Panc1 (cell line): ENCODE results near the gene CNTN4. TPM values are rescaled to one million over a fixed set of nuclear protein-coding genes. Genes with fewer than 3 reads are reported as not detected.

Source experiments
- ATAC-seq: fragments of 200-7000 bp; cut with Tn5 transposase; 2 replicates; pipeline ENCODE4 v1.9.1; 2020; ENCODE audit warnings: mild to moderate bottlenecking, moderate library complexity
- BruUV-seq: library from RNA; stranded (reverse); fragments of 400-500 nt; replicated peaks from 2 replicates; lab custom pipeline; 2021; lab: Mats Ljungman, UMichigan
- CTCF ChIA-PET: fragments of 300-600 bp; sonication (Branson Sonifier 250); formaldehyde crosslinking; loops from one replicate; lab custom pipeline; 2022; ENCODE audit warnings: antibody characterized with exemption; lab: Charles Lee
- POLR2A ChIA-PET: fragments of 300-600 bp; sonication (Branson Sonifier 250); formaldehyde crosslinking; loops from one replicate; lab custom pipeline; 2022; ENCODE audit warnings: antibody characterized with exemption; lab: Charles Lee
- DNase-seq: peaks from one replicate; pipeline ENCODE4 v3.0.0-alpha.2; 2010; ENCODE audit warnings: low read depth, low spot score
- H3K27ac ChIP-seq: 2 replicates; pipeline ENCODE4 v1.5.1; 2011; ENCODE audit warnings: mild to moderate bottlenecking, low read length, inconsistent platforms
- H3K27me3 ChIP-seq: fragments of 200-500 bp; sonication (Bioruptor generic); 2 replicates; pipeline ENCODE4 v1.6.0; 2014; ENCODE audit warnings: low read length, inconsistent platforms; ENCODE audit not compliant: control insufficient read depth, insufficient read depth
- H3K36me3 ChIP-seq: fragments of 200-500 bp; sonication (Bioruptor generic); 2 replicates; pipeline ENCODE4 v1.5.1; 2014; ENCODE audit warnings: inconsistent platforms, mild to moderate bottlenecking, low read length, moderate library complexity; ENCODE audit not compliant: control insufficient read depth, insufficient read depth
- H3K4me1 ChIP-seq: 2 replicates; pipeline ENCODE4 v1.5.1; 2011; ENCODE audit warnings: inconsistent platforms, mild to moderate bottlenecking, low read length, moderate library complexity; ENCODE audit not compliant: control insufficient read depth, insufficient read depth
- H3K4me3 ChIP-seq, 2 experiments: 2 replicates each; pipeline ENCODE4 v1.5.1; 2011 to 2012; ENCODE audit warnings: low read depth in 2 of 2, low read length in 2 of 2, mild to moderate bottlenecking in 2 of 2, inconsistent platforms in 1 of 2, moderate library complexity in 1 of 2
- H3K9me3 ChIP-seq: fragments of 200-500 bp; sonication (Bioruptor generic); 2 replicates; pipeline ENCODE4 v1.5.1; 2014; ENCODE audit warnings: low read depth, mild to moderate bottlenecking, inconsistent platforms, low read length, moderate library complexity; ENCODE audit not compliant: control insufficient read depth, insufficient read depth
- CTCF ChIP-seq: fragments of 450-650 bp; IDR thresholded peaks from 2 replicates; pipeline ENCODE4 v1.5.1; 2017; ENCODE audit warnings: mild to moderate bottlenecking
- POLR2AphosphoS5 ChIP-seq: IDR thresholded peaks from 2 replicates; pipeline ENCODE4 v1.6.1; 2012; ENCODE audit warnings: mild to moderate bottlenecking, low read depth, low read length, moderate library complexity
- SIN3A ChIP-seq: IDR thresholded peaks from 2 replicates; pipeline ENCODE4 v1.6.1; 2012; ENCODE audit warnings: low read depth, mild to moderate bottlenecking, low read length, moderate library complexity, borderline replicate concordance; ENCODE audit not compliant: insufficient read depth
- TCF7L2 ChIP-seq: IDR thresholded peaks from 2 replicates; pipeline ENCODE4 v1.6.1; 2011; ENCODE audit warnings: mild to moderate bottlenecking, low read depth, low read length, inconsistent platforms
- in situ Hi-C: cut with HindIII; loops from 2 replicates; pipeline ENCODE4 v1.10.0; 2016; ENCODE audit warnings: low sequenced_read_pairs, low pct_unique_long_range_greater_than_20kb
- intact Hi-C: fragments of 100-400 bp; cut with micrococcal nuclease; formaldehyde crosslinking; loops from one replicate; pipeline ENCODE4 v1.10.0; 2022; ENCODE audit not compliant: unreplicated experiment
- total RNA-seq: library from RNA; stranded (reverse); gene quantifications from one replicate; pipeline ENCODE4 v1.2.1, GENCODE V29; 2021; ENCODE audit not compliant: unreplicated experiment
- TF ChIP-seq, protein P1 (sequence below), 2 experiments: IDR thresholded peaks; 2 replicates each; pipeline ENCODE4 v1.6.1; 2011 to 2012; ENCODE audit warnings: low read depth in 2 of 2, control low read depth in 1 of 2, low read length in 1 of 2, mild to moderate bottlenecking in 1 of 2, moderate library complexity in 1 of 2; ENCODE audit not compliant: insufficient read depth in 1 of 2

The CNTN4 gene
- total RNA-seq, 1 experiment from 2014 or later = not detected

GRCh38 chr3:3037156-3037555 is 938.5 kb downstream of the CNTN4 start:
- DNase-seq = no peak
- TF ChIP-seq SIN3A (no peak), POLR2AphosphoS5 (no peak), TCF7L2 (no peak), CTCF (no peak)
- TF ChIP-seq, protein P1, sequence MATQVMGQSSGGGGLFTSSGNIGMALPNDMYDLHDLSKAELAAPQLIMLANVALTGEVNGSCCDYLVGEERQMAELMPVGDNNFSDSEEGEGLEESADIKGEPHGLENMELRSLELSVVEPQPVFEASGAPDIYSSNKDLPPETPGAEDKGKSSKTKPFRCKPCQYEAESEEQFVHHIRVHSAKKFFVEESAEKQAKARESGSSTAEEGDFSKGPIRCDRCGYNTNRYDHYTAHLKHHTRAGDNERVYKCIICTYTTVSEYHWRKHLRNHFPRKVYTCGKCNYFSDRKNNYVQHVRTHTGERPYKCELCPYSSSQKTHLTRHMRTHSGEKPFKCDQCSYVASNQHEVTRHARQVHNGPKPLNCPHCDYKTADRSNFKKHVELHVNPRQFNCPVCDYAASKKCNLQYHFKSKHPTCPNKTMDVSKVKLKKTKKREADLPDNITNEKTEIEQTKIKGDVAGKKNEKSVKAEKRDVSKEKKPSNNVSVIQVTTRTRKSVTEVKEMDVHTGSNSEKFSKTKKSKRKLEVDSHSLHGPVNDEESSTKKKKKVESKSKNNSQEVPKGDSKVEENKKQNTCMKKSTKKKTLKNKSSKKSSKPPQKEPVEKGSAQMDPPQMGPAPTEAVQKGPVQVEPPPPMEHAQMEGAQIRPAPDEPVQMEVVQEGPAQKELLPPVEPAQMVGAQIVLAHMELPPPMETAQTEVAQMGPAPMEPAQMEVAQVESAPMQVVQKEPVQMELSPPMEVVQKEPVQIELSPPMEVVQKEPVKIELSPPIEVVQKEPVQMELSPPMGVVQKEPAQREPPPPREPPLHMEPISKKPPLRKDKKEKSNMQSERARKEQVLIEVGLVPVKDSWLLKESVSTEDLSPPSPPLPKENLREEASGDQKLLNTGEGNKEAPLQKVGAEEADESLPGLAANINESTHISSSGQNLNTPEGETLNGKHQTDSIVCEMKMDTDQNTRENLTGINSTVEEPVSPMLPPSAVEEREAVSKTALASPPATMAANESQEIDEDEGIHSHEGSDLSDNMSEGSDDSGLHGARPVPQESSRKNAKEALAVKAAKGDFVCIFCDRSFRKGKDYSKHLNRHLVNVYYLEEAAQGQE (IDR thresholded peaks at IDR 0.05; ENCODE audit: insufficient read depth in 1 of 2, low read depth in 2 of 2, low read length in 1 of 2) = no peak
- no peaks in the 10 kb centered on the region for H3K27me3 ChIP-seq
- BruUV-seq = no TSS peak
- no peaks in the 10 kb centered on the region for H3K9me3 ChIP-seq
- in situ Hi-C loops (no loop called here), intact Hi-C loops (no loop called here)
- ChIA-PET CTCF (no interaction called here), POLR2A (no interaction called here)
- no peak overlapping the region for H3K27ac ChIP-seq
- ATAC-seq = no peak
- no peak overlapping the region for H3K4me3 ChIP-seq
- no peaks in the 10 kb centered on the region for H3K4me1 ChIP-seq
- no peaks in the 10 kb centered on the region for H3K36me3 ChIP-seq

GRCh38 chr3:3038201-3038991 is 939.7 kb downstream of the CNTN4 start:
- ChIA-PET POLR2A (no interaction called here), CTCF (no interaction called here)
- Histone ChIP-seq H3K27me3 (no peaks in the 10 kb centered on the region), H3K36me3 (no peaks in the 10 kb centered on the region), H3K4me1 (no peaks in the 10 kb centered on the region), H3K27ac (no peak overlapping the region), H3K9me3 (no peaks in the 10 kb centered on the region), H3K4me3 (no peak overlapping the region)
- ATAC-seq = no peak
- in situ Hi-C loops = no loop called here
- BruUV-seq = no TSS peak
- intact Hi-C loops = no loop called here
- TF ChIP-seq POLR2AphosphoS5 = no peak
- no peak for TF ChIP-seq SIN3A
- DNase-seq = no peak

DNA sequence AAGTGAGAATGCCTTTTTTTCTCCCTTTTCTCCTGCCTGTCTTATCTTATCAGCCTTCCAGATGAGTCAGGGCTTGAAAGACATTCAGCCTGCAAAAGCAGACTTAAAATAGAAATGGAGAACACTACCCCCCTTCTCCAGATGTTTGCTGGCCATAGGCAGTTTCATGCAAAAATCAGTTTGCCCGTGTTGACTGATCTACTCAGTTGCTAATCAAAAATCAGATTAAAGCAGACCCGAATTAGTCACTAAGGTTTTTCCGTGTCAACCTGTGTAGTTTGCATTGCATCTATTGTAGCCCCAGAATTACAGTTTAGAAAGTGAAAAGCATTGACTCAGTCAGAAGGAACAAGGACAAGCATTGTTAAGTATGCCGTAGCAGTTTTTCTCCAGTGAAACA is 955.3 kb downstream of the CNTN4 start:
- CTCF ChIA-PET = no interaction called here
- in situ Hi-C loops (no loop called here), intact Hi-C loops (no loop called here)
- H3K36me3 ChIP-seq = no peaks in the 10 kb centered on the region
- BruUV-seq = no TSS peak
- H3K27me3 ChIP-seq = no peaks in the 10 kb centered on the region; the same call in 1 of the 2 replicates
- ATAC-seq (no peak), DNase-seq (no peak)
- no peak overlapping the region for H3K4me3 ChIP-seq
- H3K9me3 ChIP-seq = no peaks in the 10 kb centered on the region
- TF ChIP-seq SIN3A = no peak
- TF ChIP-seq, protein P1 (IDR thresholded peaks at IDR 0.05; ENCODE audit: insufficient read depth in 1 of 2, low read depth in 2 of 2, low read length in 1 of 2) = no peak
- no peak for TF ChIP-seq TCF7L2
- no peak for TF ChIP-seq CTCF
- no peak for TF ChIP-seq POLR2AphosphoS5
- H3K27ac ChIP-seq = no peak overlapping the region
- POLR2A ChIA-PET = no interaction called here
- H3K4me1 ChIP-seq = no peaks in the 10 kb centered on the region
